Osteocyte (in vitro differentiated cells): ENCODE data around the gene FBXL7. TPM values are rescaled to one million over a fixed set of nuclear protein-coding genes. Genes with fewer than 3 reads are reported as not detected.

ENCODE experiments used
- DNase-seq: peaks from one replicate; pipeline ENCODE4 v3.0.0; 2021; ENCODE audit warnings: mixed read lengths; ENCODE audit not compliant: unreplicated experiment; ENCODE audit errors: extremely low spot score
- H3K27ac Mint-ChIP-seq: one replicate; pipeline ENCODE4 v1.8.0; 2021; ENCODE audit warnings: mild to moderate bottlenecking, mixed read lengths; ENCODE audit not compliant: unreplicated experiment
- H3K27me3 Mint-ChIP-seq: one replicate; pipeline ENCODE4 v1.8.0; 2021; ENCODE audit warnings: mixed read lengths; ENCODE audit not compliant: unreplicated experiment
- H3K36me3 Mint-ChIP-seq: one replicate; pipeline ENCODE4 v1.8.0; 2021; ENCODE audit warnings: mixed read lengths; ENCODE audit not compliant: unreplicated experiment
- H3K4me1 Mint-ChIP-seq: one replicate; pipeline ENCODE4 v1.8.0; 2021; ENCODE audit warnings: mixed read lengths; ENCODE audit not compliant: unreplicated experiment
- H3K4me3 Mint-ChIP-seq: one replicate; pipeline ENCODE4 v1.8.0; 2021; ENCODE audit warnings: mild to moderate bottlenecking, moderate library complexity, mixed read lengths; ENCODE audit not compliant: unreplicated experiment
- H3K9me3 Mint-ChIP-seq: one replicate; pipeline ENCODE4 v1.8.0; 2021; ENCODE audit warnings: mixed read lengths; ENCODE audit not compliant: unreplicated experiment
- total RNA-seq: library from RNA; stranded (reverse); gene quantifications from 2 replicates; pipeline ENCODE4 v1.2.1, GENCODE V29; 2021
- TF ChIP-seq, protein P1 (sequence below): fragments of 200-600 bp; sonication (generic); IDR thresholded peaks from 2 replicates; pipeline ENCODE4 v1.5.0; 2021; ENCODE audit warnings: antibody characterized with exemption, mild to moderate bottlenecking, moderate library complexity

FBXL7 gene
- total RNA-seq, 1 donor from 2014 or later, result 28.4 TPM

DNA sequence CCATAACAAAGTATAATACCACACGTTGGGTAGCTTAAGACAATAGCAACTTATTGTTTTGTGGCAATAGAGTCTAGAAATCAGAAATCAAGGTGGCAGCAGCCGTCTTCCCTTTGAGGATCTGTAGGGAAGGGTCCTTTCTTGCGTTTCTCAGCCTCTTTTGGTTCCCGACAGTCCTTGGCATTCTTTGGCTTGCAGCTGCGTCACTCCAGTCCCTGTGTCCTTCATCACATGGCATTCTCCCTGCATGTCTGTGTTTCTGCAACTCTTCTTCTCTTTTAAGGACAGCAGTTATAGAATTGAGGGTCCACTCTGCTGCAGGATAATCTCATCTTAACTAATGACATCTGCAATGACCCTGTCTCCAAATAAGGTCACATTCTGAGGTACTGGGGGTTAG is 140.1 kb downstream of the FBXL7 start:
- Mint-ChIP-seq H3K4me1 (peaks cover 12% of the 10 kb centered on the region), H3K27me3 (no peaks in the 10 kb centered on the region), H3K9me3 (no peaks in the 10 kb centered on the region), H3K4me3 (no peak overlapping the region), H3K27ac (no peak overlapping the region), H3K36me3 (peaks cover 10% of the 10 kb centered on the region)
- no peak for DNase-seq
- TF ChIP-seq, protein P1, sequence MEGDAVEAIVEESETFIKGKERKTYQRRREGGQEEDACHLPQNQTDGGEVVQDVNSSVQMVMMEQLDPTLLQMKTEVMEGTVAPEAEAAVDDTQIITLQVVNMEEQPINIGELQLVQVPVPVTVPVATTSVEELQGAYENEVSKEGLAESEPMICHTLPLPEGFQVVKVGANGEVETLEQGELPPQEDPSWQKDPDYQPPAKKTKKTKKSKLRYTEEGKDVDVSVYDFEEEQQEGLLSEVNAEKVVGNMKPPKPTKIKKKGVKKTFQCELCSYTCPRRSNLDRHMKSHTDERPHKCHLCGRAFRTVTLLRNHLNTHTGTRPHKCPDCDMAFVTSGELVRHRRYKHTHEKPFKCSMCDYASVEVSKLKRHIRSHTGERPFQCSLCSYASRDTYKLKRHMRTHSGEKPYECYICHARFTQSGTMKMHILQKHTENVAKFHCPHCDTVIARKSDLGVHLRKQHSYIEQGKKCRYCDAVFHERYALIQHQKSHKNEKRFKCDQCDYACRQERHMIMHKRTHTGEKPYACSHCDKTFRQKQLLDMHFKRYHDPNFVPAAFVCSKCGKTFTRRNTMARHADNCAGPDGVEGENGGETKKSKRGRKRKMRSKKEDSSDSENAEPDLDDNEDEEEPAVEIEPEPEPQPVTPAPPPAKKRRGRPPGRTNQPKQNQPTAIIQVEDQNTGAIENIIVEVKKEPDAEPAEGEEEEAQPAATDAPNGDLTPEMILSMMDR, result no peak

DNA sequence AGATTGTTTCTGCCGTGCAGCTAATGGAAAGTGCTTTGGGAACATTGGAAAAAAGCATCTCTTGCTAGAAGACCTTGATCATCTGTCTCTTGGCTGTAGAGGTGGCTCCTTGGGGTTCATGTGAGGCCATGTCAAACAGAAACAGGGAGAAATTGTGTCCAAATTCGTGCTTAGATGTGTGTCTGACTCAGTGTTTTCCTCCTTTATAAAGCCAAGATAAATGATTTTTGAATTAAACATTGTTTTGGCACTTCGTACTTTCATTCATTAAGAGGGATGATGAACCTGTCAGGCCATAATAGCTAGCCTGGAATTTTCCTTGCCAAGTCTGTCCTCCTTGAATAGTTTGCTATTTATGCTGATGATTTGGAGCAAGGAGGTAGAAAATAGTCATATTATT is 143.8 kb downstream of the FBXL7 start:
- Mint-ChIP-seq H3K27me3 (no peaks in the 10 kb centered on the region), H3K27ac (no peak overlapping the region), H3K4me3 (no peak overlapping the region), H3K4me1 (peaks cover 25% of the 10 kb centered on the region), H3K9me3 (no peaks in the 10 kb centered on the region), H3K36me3 (peaks cover 8% of the 10 kb centered on the region)
- DNase-seq, result no peak
- TF ChIP-seq, protein P1, result no peak

DNA sequence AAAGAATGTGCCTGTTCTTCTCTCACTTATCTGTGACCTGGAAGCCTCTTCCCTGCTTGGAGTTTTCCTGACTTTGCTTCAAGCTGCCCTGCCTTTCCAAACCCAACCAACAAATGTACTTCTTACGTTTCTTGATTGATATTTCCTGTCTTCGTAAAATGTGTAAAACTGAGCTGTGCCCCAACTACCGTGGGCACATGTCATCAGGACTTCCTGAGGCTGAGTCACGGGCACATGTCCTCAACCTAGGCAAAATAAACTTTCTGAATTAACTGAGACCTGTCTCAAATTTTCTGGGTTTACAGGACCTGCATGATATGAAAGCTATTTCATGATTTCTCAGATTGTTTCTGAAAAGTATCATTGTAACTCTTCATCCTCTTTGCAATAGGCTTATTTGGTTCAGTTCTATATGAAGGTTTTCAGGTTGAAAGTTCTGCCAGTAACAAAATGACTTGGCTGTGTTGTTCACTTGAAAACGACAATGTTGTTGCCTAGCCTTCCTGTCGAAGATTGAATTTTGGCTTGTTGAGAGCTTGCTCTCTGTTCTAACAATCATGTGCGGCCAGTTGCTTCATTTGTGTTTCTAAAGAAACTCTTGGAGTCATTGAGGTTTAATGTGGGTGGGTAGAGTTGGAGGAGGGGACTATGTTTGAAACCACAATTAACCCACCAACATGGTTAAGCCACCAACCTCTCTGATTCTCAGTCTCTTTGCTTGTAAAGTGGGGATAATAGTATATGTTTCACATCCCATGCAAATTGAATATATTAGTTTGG is 145.6 kb downstream of the FBXL7 start:
- Mint-ChIP-seq H3K9me3 (no peaks in the 10 kb centered on the region), H3K36me3 (peaks cover 8% of the 10 kb centered on the region), H3K4me1 (peaks cover 25% of the 10 kb centered on the region), H3K27ac (peak overlapping the region; percentile 73), H3K4me3 (no peak overlapping the region), H3K27me3 (no peaks in the 10 kb centered on the region)
- no peak for DNase-seq
- TF ChIP-seq, protein P1, result no peak

DNA sequence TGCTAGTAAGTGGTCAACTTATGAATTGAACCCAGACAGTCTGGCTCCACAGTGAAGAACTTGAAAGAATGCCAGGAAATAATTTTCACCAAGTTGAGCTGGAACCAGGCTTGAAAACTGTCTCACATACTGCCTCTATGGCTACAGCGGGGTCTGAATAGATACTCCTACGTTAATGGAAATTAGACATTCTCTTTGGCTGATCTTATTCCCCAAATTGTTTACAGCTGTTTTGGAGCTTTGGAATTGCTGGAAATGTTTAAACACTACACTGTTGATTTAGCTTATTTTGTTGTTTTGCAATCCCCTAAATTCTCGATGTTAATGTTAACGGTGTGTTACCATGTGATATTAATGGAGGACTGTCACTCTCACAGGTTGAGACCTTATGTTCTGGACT is 146.4 kb downstream of the FBXL7 start:
- no peaks in the 10 kb centered on the region for H3K9me3 Mint-ChIP-seq
- peaks cover 2% of the 10 kb centered on the region for H3K36me3 Mint-ChIP-seq
- H3K4me3 Mint-ChIP-seq, result no peak overlapping the region
- H3K27me3 Mint-ChIP-seq, result no peaks in the 10 kb centered on the region
- TF ChIP-seq, protein P1, result no peak
- peaks cover 25% of the 10 kb centered on the region for H3K4me1 Mint-ChIP-seq
- H3K27ac Mint-ChIP-seq, result no peak overlapping the region
- no peak for DNase-seq

DNA sequence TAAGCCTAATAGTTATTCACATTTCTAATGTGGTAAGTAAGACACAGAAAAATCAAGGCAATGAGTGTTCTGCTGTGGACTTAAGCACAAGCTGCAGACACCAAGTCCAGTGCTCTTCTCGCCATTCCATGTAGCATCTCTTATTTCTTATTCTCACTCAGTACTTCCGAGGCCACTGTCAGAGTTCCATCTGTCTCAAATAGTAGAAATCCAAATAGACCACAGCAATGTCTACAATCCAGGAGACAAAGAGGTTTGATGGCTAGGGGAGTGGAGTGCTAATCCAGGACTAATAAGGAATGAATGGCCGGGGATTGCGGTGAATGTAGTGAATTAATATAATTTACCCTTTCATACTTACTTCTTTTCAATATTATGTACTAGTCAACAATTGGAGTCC is 147.3 kb downstream of the FBXL7 start:
- peaks cover 25% of the 10 kb centered on the region for H3K4me1 Mint-ChIP-seq
- H3K27ac Mint-ChIP-seq, result no peak overlapping the region
- TF ChIP-seq, protein P1, result no peak
- H3K4me3 Mint-ChIP-seq, result no peak overlapping the region
- H3K27me3 Mint-ChIP-seq, result no peaks in the 10 kb centered on the region
- DNase-seq, result no peak
- peaks cover 1% of the 10 kb centered on the region for H3K36me3 Mint-ChIP-seq
- no peaks in the 10 kb centered on the region for H3K9me3 Mint-ChIP-seq
